Endothelial cell of umbilical vein (primary cell): ENCODE measurements around the gene TTC17. TPM values are rescaled to one million over a fixed set of nuclear protein-coding genes. Genes with fewer than 3 reads are reported as not detected.

Source experiments
- BruUV-seq: library from RNA; stranded (reverse); fragments of 400-500 nt; replicated peaks from 2 replicates; lab custom pipeline; 2021; lab: Mats Ljungman, UMichigan
- CTCF ChIA-PET: fragments of 300-600, 350-600 bp; sonication (Branson Sonifier 250); formaldehyde crosslinking; loops from one replicate; lab custom pipeline; 2021; ENCODE audit warnings: antibody characterized with exemption, inconsistent platforms; lab: Charles Lee
- POLR2A ChIA-PET: fragments of 300-600, 350-600 bp; sonication (Branson Sonifier 250); formaldehyde crosslinking; loops from one replicate; lab custom pipeline; 2021; ENCODE audit warnings: antibody characterized with exemption, inconsistent platforms; lab: Charles Lee
- DNase-seq: peaks from one replicate; pipeline ENCODE4 v3.0.0-alpha.2; 2011; ENCODE audit warnings: low read depth, low spot score
- FAIRE-seq: peaks from 2 replicates; lab custom pipeline; 2011; peaks lifted over from hg19 to GRCh38; lab: Jason Lieb, UNC
- H2AFZ ChIP-seq: 2 replicates; pipeline ENCODE4 v1.6.0; 2012; ENCODE audit warnings: low read depth, low read length, control low read depth, inconsistent platforms
- H3K27ac ChIP-seq: 2 replicates; pipeline ENCODE4 v1.5.1; 2011; ENCODE audit warnings: low read depth, mild to moderate bottlenecking, control low read depth, low read length, moderate library complexity; ENCODE audit not compliant: insufficient read depth
- H3K27me3 ChIP-seq, 2 experiments: 2 replicates each; pipeline versions ENCODE4 v1.6.0 to v1.6.1; 2011; ENCODE audit warnings: low read length in 2 of 2, mixed read lengths in 1 of 2; ENCODE audit not compliant: control insufficient read depth in 2 of 2, insufficient read depth in 2 of 2
- H3K36me3 ChIP-seq, 2 experiments: 2 replicates in 1 of 2; 3 replicates in 1 of 2; pipeline ENCODE4 v1.5.1; 2011; ENCODE audit warnings: low read length in 2 of 2, mild to moderate bottlenecking in 1 of 2, moderate library complexity in 1 of 2; ENCODE audit not compliant: control insufficient read depth in 2 of 2, insufficient read depth in 2 of 2; ENCODE audit errors: extremely low read depth in 1 of 2
- H3K4me1 ChIP-seq: 3 replicates; pipeline ENCODE4 v1.5.1; 2011; ENCODE audit warnings: mild to moderate bottlenecking, low read length; ENCODE audit not compliant: control insufficient read depth, insufficient read depth; ENCODE audit errors: extremely low read depth
- H3K4me2 ChIP-seq: 2 replicates; pipeline ENCODE4 v1.6.1; 2011; ENCODE audit warnings: low read length, control low read depth, mixed read lengths; ENCODE audit not compliant: insufficient read depth
- H3K4me3 ChIP-seq, 3 experiments: fragments of 200-600 bp in 1 of 3; sonication (generic), shearing (Covaris generic) in 1 of 3; replicated peaks in 1 of 3; 2 replicates each; pipeline ENCODE4 v1.5.1; 2011 to 2016; ENCODE audit warnings: control low read depth in 3 of 3, low read length in 3 of 3, mild to moderate bottlenecking in 2 of 3, inconsistent platforms in 1 of 3, low read depth in 1 of 3, moderate library complexity in 1 of 3; ENCODE audit not compliant: insufficient read depth in 1 of 3
- H3K79me2 ChIP-seq: 2 replicates; pipeline ENCODE4 v1.6.0; 2012; ENCODE audit warnings: low read length, inconsistent platforms; ENCODE audit not compliant: control insufficient read depth, insufficient read depth
- H3K9ac ChIP-seq: replicated peaks from 2 replicates; pipeline ENCODE3; 2011; ENCODE audit warnings: low read length, control low read depth; ENCODE audit not compliant: insufficient read depth; ENCODE audit errors: extremely low read depth
- H3K9me1 ChIP-seq: replicated peaks from 3 replicates; pipeline ENCODE4 v1.6.0; 2011; ENCODE audit warnings: mild to moderate bottlenecking, low read length; ENCODE audit not compliant: control insufficient read depth, insufficient read depth; ENCODE audit errors: extremely low read depth
- H3K9me3 ChIP-seq: replicated peaks from 2 replicates; pipeline ENCODE4 v1.5.1; 2012; ENCODE audit warnings: low read length, inconsistent platforms; ENCODE audit not compliant: control insufficient read depth, insufficient read depth
- H4K20me1 ChIP-seq: replicated peaks from 2 replicates; pipeline ENCODE3; 2011; ENCODE audit warnings: mild to moderate bottlenecking, low read length; ENCODE audit not compliant: control insufficient read depth, insufficient read depth; ENCODE audit errors: extremely low read depth
- CTCF ChIP-seq, 2 donors: IDR thresholded peaks; 1 replicate in 1 of 2; 2 replicates in 1 of 2; pipeline ENCODE4 v1.5.1; 2011; ENCODE audit warnings: low read length in 2 of 2, mild to moderate bottlenecking in 2 of 2, moderate library complexity in 2 of 2, control low read depth in 1 of 2, inconsistent platforms in 1 of 2, low read depth in 1 of 2; ENCODE audit not compliant: insufficient read depth in 1 of 2; ENCODE audit errors: extremely low read depth in 1 of 2
- EZH2 ChIP-seq: IDR thresholded peaks from 2 replicates; pipeline ENCODE4 v1.6.1; 2012; ENCODE audit warnings: borderline replicate concordance, low read depth, mild to moderate bottlenecking, moderate library complexity, low read length, inconsistent platforms; ENCODE audit not compliant: severe bottlenecking
- FOS ChIP-seq: IDR thresholded peaks from 2 replicates; pipeline ENCODE4 v1.6.1; 2011; ENCODE audit warnings: mild to moderate bottlenecking, low read length, moderate library complexity, borderline replicate concordance; ENCODE audit not compliant: insufficient read depth
- GATA2 ChIP-seq: IDR thresholded peaks from 2 replicates; pipeline ENCODE4 v1.7.0; 2011; ENCODE audit warnings: low read depth, mild to moderate bottlenecking, moderate library complexity, mixed read lengths, low read length; ENCODE audit not compliant: insufficient read length, insufficient read depth
- JUN ChIP-seq: IDR thresholded peaks from 2 replicates; pipeline ENCODE4 v1.6.1; 2011; ENCODE audit warnings: borderline replicate concordance, low read depth; ENCODE audit not compliant: insufficient read length, insufficient read depth
- MAX ChIP-seq: IDR thresholded peaks from 2 replicates; pipeline ENCODE4 v1.6.1; 2011; ENCODE audit not compliant: insufficient read depth, insufficient read length
- MYC ChIP-seq: IDR thresholded peaks from one replicate; pipeline ENCODE4 v1.6.1; 2011; ENCODE audit warnings: mild to moderate bottlenecking, low read depth, low read length
- POLR2A ChIP-seq: IDR thresholded peaks from 2 replicates; pipeline ENCODE4 v1.6.1; 2012; ENCODE audit warnings: low read depth, mild to moderate bottlenecking, control low read depth, low read length
- POLR2AphosphoS5 ChIP-seq: IDR thresholded peaks from 2 replicates; pipeline ENCODE4 v1.6.1; 2012; ENCODE audit warnings: low read depth, mild to moderate bottlenecking, control low read depth, low read length, moderate library complexity; ENCODE audit not compliant: insufficient read depth
- dilution Hi-C: fragments of 300-500 bp; cut with MboI; formaldehyde crosslinking; loops from one replicate; pipeline ENCODE4 v1.15.0; 2019; ENCODE audit warnings: low sequenced_read_pairs; ENCODE audit not compliant: extremely low pct_ligation_motif_present
- intact Hi-C: fragments of 100-400 bp; cut with micrococcal nuclease; formaldehyde crosslinking; loops from one replicate; pipeline ENCODE4 v1.10.0; 2022
- polyA plus RNA-seq, 4 experiments: library from polyadenylated mRNA; depleted of rRNA in 3 of 4; stranded (reverse) in 3 of 4; unstranded in 1 of 4; fragments of >200 nt; gene quantifications; 2 replicates each; pipeline versions ENCODE4 v1.2.1 to v1.2.3, GENCODE V29; 2011 to 2012; ENCODE audit warnings: missing spikeins in 1 of 4
- total RNA-seq: library from RNA; stranded (reverse); gene quantifications from 2 replicates; pipeline ENCODE4 v1.2.3, GENCODE V29; 2021

TTC17 gene
- total and polyA plus RNA-seq, 2 donors (not counting 3 experiments of a cell fraction or from before 2014, with no cell fraction given), result 60.7 to 66.8 TPM

GRCh38 chr11:43408277-43408676, 49.6 kb downstream of the TTC17 start:
- DNase-seq (no peak), FAIRE-seq (no peak)
- H3K36me3 ChIP-seq, result peaks cover 5 to 11% of the 10 kb centered on the region in 2 experiments
- peaks cover 2% of the 10 kb centered on the region for H3K9me1 ChIP-seq
- ChIA-PET POLR2A (no interaction called here), CTCF (no interaction called here)
- intact Hi-C loops, result no loop called here
- H3K4me2 ChIP-seq, result no peak overlapping the region
- no peaks in the 10 kb centered on the region for H3K27me3 ChIP-seq
- H2AFZ ChIP-seq, result no peak overlapping the region
- H3K79me2 ChIP-seq, result no peaks in the 10 kb centered on the region
- no peaks in the 10 kb centered on the region for H3K9me3 ChIP-seq
- peaks cover 12% of the 10 kb centered on the region for H3K4me1 ChIP-seq
- no peak overlapping the region for H3K9ac ChIP-seq
- no peak overlapping the region for H3K27ac ChIP-seq
- no peaks in the 10 kb centered on the region for H4K20me1 ChIP-seq
- no peak overlapping the region for H3K4me3 ChIP-seq
- dilution Hi-C loops, result no loop called here
- no TSS peak for BruUV-seq
- no peak for TF ChIP-seq JUN
- no peak for TF ChIP-seq MYC
- TF ChIP-seq POLR2AphosphoS5, result no peak
- TF ChIP-seq MAX, result no peak
- TF ChIP-seq POLR2A, result no peak
- TF ChIP-seq FOS, result no peak
- no peak for TF ChIP-seq EZH2
- TF ChIP-seq GATA2, result no peak
- TF ChIP-seq CTCF (IDR thresholded peaks at IDR 0.05; ENCODE audit: extremely low read depth in 1 of 2, insufficient read depth in 1 of 2, low read depth in 1 of 2, low read length in 2 of 2), result no peak
